ENCODE results near the gene LHX8.

DNA sequence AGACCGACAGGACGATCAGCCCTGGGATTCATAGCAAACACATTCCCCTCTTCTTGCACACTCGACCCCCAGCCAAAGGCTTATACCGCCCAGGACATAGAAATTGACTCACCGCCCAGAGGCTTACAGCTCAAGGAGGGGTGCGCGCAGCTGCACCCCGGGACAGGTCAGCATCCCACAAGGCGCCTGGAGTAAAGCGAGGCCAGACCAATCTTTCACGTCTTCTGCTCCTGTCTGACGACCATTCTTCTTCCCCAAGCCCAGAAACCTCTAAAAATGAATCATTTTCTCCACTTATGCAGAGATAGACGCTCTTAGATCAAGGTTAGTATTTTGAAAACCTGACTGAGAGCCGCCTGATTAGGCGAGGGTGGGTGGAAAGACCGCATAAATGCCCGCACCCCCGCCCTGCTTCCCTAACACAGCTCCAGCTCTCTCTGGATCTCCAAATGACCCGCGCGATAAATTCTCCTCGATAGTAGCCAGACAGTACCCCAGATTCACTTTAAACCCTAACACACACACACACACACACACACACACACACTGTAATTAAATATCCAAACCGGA, 1.9 kb upstream of the LHX8 start:
- TF ChIP-seq, protein P1, sequence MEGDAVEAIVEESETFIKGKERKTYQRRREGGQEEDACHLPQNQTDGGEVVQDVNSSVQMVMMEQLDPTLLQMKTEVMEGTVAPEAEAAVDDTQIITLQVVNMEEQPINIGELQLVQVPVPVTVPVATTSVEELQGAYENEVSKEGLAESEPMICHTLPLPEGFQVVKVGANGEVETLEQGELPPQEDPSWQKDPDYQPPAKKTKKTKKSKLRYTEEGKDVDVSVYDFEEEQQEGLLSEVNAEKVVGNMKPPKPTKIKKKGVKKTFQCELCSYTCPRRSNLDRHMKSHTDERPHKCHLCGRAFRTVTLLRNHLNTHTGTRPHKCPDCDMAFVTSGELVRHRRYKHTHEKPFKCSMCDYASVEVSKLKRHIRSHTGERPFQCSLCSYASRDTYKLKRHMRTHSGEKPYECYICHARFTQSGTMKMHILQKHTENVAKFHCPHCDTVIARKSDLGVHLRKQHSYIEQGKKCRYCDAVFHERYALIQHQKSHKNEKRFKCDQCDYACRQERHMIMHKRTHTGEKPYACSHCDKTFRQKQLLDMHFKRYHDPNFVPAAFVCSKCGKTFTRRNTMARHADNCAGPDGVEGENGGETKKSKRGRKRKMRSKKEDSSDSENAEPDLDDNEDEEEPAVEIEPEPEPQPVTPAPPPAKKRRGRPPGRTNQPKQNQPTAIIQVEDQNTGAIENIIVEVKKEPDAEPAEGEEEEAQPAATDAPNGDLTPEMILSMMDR (conservative IDR thresholded peaks at IDR 0.05; ENCODE audit: low read length), result no peak
- TF ChIP-seq EZH2phosphoT487 (IDR thresholded peaks at IDR 0.05; ENCODE audit: borderline replicate concordance), result no peak

Measured in Loucy (cell line).